H1 (cell line): ENCODE results near the gene THBS3.
"Not testable (repeated sequence)": the region's sequence is repeated elsewhere in the genome, so short reads cannot be mapped to it uniquely, and the experiment has no call there.

Experiments
- CEBPB ChIP-seq: IDR thresholded peaks from 2 replicates; pipeline ENCODE4 v1.6.1; 2012; ENCODE audit warnings: low read depth, low read length
- CTCF ChIP-seq, 3 experiments: IDR thresholded peaks; 1 replicate in 2 of 3; 2 replicates in 1 of 3; pipeline versions ENCODE4 v1.5.1 to v1.6.1; 2011; ENCODE audit warnings: low read length in 3 of 3, mild to moderate bottlenecking in 3 of 3, inconsistent platforms in 2 of 3, low read depth in 1 of 3, moderate library complexity in 1 of 3; ENCODE audit not compliant: insufficient read depth in 1 of 3; ENCODE audit errors: control extremely low read depth in 1 of 3
- KDM5A ChIP-seq: fragments of 200-600 bp; IDR thresholded peaks from 2 replicates; pipeline ENCODE4 v1.7.1; 2012; ENCODE audit warnings: mild to moderate bottlenecking, low read length, inconsistent platforms, mixed read lengths
- MAFK ChIP-seq: IDR thresholded peaks from 2 replicates; pipeline ENCODE4 v1.6.1; 2012; ENCODE audit warnings: low read depth, mild to moderate bottlenecking, improper control_type of control experiment, low read length
- NANOG ChIP-seq: IDR thresholded peaks from 2 replicates; pipeline ENCODE4 v1.6.1; 2011; ENCODE audit warnings: low read length, low read depth, mild to moderate bottlenecking, inconsistent platforms; ENCODE audit not compliant: insufficient read depth, poor library complexity, severe bottlenecking
- POLR2A ChIP-seq, 2 experiments: IDR thresholded peaks; 1 replicate in 1 of 2; 2 replicates in 1 of 2; pipeline ENCODE4 v1.6.1; 2011; ENCODE audit warnings: low read depth in 2 of 2, low read length in 2 of 2, mild to moderate bottlenecking in 2 of 2; ENCODE audit errors: control extremely low read depth in 1 of 2
- POU5F1 ChIP-seq: IDR thresholded peaks from 2 replicates; pipeline ENCODE4 v1.6.1; 2011; ENCODE audit warnings: low read depth, mild to moderate bottlenecking, low read length, moderate library complexity
- TAF1 ChIP-seq: IDR thresholded peaks from 2 replicates; pipeline ENCODE4 v1.6.1; 2011; ENCODE audit warnings: mild to moderate bottlenecking, low read depth, low read length

GRCh38 chr1:155232001-155232978, 24.6 kb upstream of the THBS3 start:
- not testable (repeated sequence) for TF ChIP-seq MAFK; CTCF (IDR thresholded peaks at IDR 0.05; ENCODE audit: control extremely low read depth in 1 of 3, insufficient read depth in 1 of 3, low read depth in 1 of 3, low read length in 3 of 3); TAF1; KDM5A; POLR2A (IDR thresholded peaks at IDR 0.05; ENCODE audit: control extremely low read depth in 1 of 2, low read depth in 2 of 2, low read length in 2 of 2); CEBPB; NANOG; POU5F1
